Epidermal melanocyte (primary cell): ENCODE measurements around the gene HMGA1.
"Not testable (repeated sequence)": the region's sequence is repeated elsewhere in the genome, so short reads cannot be mapped to it uniquely, and the experiment has no call there.

Experiments used
- DNase-seq: peaks from one replicate; pipeline ENCODE4 v3.0.0; 2011; ENCODE audit warnings: low spot score; ENCODE audit not compliant: insufficient read length

HMGA1 gene

DNA sequence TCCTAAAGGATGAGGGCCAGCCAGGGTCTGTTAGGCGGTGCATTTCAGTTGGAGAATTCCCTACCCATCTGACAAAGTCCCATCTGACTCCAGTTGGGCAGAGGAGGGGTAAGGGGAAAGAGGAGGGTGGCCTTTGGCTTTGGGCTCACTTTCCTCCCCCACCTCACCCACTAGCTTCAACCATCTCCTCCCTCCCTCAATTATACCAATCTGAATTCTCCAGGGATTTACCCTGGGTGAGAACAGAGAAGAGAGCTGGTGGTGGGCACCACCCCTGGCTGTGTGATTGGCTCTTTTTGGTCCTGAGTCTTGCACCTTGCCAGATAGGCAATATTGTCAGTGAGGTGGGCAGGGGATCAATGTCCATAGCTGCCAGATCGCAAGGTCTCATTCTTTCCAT, 3.2 kb downstream of the HMGA1 start:
- DNase-seq, result no peak

GRCh38 chr6:34240329-34241248, 3.9 kb downstream of the HMGA1 start:
- DNase-seq, result no peak

- no peak for DNase-seq
Observed at GRCh38 chr6:34241351-34242215, 4.9 kb downstream of the HMGA1 start.

- no peak for DNase-seq
Observed at GRCh38 chr6:34242252-34243130, 5.8 kb downstream of the HMGA1 start.

DNA sequence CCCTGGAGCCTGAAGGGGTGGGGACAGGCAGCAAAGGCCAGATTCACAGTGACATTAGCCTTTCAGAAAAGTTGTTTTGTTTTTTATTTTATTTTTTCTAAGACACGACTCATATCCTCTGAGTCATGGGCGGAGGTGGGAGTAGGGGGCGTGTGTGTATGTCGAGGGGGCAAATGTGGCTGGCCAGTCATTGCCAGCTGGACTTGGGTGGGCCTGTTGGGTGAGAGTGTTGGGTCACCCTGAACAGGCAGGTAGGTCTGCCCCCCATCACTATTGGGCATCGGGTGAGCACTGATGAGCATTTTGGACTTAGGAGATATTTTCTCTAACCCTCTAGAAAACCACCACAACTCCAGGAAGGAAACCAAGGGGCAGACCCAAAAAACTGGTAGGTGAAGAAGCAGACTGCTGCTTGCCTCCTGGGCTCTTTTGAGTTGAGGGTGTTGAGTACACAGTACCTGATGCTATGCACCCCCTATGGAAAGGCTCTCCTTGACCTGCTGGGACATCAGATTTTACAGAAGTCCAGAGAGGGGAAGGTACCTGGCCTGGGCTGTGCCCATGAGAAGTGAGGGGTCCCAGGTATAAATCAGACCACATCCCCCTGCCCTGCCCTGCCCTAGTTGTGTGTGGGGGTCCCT, 6.6 kb downstream of the HMGA1 start:
- no peak for DNase-seq

DNA sequence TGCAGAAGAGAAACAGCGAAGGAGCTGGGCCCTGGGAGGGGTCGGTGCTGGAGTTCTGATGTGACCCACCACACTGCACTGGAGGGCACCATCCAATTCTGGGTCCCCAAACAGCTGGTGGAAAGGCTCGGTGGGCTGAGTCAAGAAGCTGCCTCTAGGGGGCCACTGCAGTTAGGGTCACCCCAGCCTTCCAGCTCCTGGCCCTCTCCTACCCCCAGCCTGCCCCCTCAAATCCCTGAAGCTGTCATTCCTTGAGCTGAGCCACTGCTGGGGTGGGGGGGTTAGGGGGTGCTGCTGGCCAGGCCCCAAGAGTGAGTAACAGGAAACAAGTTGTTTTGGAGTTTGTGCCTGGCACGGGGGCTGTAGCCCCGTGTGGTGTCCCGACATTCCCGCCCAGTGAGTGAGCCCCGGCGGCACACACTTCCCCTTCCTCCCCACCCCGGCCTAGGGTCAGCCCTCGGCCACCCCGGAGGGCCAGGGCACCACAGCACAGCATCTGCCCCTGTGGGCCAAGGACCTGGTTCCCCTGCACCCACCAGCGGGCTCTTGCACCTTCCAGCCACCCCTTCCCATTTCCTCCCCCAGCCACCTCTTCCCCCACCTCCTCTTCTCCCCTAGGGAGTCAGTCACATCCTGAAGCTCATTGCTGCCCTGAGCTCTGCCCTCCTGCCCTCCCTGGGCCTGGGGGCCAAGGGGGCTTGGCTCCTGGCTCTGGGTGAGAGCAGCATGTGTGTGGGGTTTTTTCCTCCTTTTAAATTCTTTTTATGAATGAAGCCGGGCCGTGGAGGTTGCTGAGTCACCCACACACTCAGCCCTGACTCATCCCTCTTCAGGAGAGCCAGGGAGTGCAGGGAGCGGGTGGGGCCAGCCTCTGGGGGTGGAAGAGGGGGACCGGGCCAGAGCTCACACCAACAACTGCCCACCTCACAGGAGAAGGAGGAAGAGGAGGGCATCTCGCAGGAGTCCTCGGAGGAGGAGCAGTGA, 7.5 kb downstream of the HMGA1 start:
- DNase-seq, result peak; percentile 76

GRCh38 chr6:34245032-34245760, 8.5 kb downstream of the HMGA1 start:
- not testable (repeated sequence) for DNase-seq

- not testable (repeated sequence) for DNase-seq
Observed at GRCh38 chr6:34245761-34246140, 9.1 kb downstream of the HMGA1 start.

DNA sequence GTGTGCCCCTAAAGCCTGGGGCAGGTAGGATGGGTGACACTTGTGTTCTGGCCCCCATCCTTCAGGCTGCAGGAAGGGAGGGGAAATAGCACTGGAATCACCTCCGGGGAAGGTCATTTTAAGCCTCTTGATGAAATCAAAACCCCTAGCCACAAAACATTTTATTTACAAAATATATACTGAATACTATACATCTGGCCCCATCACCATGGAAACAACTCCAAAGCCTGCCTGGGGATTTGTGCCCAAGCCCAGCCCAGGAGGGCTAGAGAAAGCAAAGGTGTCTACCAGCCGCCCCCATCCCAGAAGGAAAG, 9.5 kb downstream of the HMGA1 start:
- DNase-seq, result no peak

DNA sequence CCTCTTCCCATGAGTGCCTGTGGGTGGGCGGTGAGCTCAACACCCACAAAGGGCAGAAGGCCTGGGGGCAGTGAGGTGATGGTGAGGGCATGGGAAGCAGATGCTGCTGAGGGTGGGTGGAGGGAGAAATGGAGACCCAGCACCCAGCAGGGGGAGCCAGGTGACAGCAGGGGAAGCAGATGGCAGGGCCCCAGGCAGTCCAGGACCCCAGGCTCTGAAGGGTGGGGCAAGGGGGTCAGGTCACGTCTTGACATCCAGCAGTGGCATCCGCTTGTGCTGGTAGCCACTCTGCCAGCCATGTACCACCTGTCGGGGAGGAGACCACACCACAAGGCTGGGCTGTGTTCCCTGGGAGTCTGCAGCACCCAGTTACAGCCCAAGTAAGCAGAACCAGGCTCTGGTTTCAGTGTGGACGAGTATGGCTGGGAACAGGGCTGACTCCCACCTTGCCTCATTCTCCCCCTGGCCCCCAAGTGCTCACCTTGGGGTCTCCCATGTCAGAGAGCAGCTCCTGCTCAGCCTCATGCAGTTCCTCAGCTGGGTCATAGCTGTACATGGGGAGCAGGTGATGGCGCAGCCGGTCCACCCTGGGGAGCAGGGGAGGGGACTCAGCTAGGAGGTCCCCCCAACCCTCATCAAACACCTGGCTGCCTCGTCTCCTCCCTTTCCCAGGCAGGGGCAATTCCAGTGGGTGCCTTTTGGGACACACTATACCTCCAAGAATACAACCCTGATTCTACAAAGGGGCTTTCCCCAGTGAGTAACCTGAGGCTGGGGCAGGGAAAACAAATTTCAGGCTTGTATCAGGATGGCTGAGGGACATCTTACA, 10.1 kb downstream of the HMGA1 start:
- DNase-seq, result no peak

DNA sequence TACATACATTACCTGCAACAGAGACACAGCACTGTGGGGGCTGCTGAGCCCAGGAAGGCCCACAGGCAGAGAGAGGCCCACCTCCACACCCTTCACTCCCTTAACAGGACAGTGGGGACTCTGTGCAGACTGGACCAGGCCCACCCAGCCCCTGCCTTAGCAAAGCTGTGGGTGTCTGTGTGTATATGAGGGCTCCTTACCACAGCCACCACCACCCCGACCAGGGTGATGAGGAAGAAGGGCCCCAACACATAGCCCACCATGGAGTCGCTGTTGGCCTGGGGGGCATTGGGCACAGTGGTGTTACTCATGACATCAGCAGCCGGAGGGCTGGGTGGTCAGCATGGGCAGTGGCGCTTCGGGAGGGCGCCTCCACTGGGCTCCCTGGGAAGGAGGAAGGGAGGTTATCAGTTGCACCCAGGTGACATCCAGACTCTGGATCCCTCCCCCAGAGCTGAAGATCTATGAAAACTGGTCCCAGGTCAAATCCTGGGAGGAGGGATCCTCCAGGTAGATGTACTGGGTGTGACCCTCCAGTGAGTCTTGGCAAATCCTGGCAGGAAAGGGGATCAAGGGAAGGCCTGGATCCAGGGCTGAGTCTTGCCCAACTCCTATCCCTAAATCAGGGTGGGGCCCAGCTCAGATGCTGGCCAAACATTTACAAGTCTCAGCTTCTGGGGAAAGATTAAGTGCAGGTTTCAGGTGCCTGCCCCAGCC, 11.0 kb downstream of the HMGA1 start:
- no peak for DNase-seq

GRCh38 chr6:34248198-34248726, 11.6 kb downstream of the HMGA1 start:
- DNase-seq, result no peak

- DNase-seq, result peak; percentile 94
Observed at GRCh38 chr6:34248727-34249468, 12.2 kb downstream of the HMGA1 start, which contains the start of gene SMIM29. TSS of gene SMIM29 (minus strand) at chr6:34249006. CDS start at chr6:34247791, 1,215 bp downstream.

- no peak for DNase-seq
Observed at GRCh38 chr6:34249469-34250261, 13.0 kb downstream of the HMGA1 start.

- not testable (repeated sequence) for DNase-seq
Observed at GRCh38 chr6:34252395-34252794, 15.7 kb downstream of the HMGA1 start.
